ENCODE data around the gene VPS52.

DNA sequence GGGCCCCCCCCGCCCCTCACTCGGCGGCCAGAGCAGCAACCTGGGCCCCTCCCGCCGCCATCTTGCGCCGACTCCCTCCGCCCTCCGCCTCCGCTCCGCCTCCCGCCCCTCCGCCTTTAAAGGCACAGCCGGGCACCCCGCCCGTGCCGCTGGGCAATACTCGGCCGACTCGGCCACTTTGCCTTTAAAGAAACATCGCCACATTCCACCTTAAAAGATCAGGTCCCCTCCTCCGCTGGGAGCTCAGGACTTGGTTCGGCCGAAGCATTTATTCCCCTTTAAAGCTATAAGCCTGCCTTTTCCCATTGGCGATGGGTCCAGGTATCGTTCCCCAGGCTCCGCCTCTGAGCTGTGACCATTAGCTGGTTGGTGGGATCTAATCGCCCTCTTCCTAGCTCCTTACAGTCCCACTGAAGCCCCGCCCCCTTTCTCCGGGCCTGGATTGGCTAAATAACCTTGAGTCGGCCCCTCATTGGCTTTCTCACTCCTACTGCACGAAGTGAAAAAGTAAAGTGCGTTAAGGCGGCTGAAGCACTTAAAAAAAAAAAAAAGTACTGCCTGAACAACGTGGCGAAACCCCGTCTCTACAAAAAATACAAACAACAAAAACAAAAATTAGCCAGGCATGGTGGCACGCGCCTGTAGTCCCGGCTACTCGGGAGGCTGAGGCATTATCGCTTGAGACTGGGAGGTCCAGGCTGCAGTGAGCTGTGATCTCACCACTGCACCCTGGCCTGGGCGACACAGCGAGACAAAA is 46.2 kb upstream of the VPS52 start, which contains the start of gene ZBTB22:
- TF ChIP-seq TOX (CRISPR knock-in tag; IDR thresholded peaks at IDR 0.05; ENCODE audit: borderline replicate concordance) (no peak), ZFP3 (CRISPR knock-in tag; IDR thresholded peaks at IDR 0.05) (no peak), ARNTL (CRISPR knock-in tag; IDR thresholded peaks at IDR 0.05; ENCODE audit: borderline replicate concordance, low read depth) (no peak), ISL1 (CRISPR knock-in tag; IDR thresholded peaks at IDR 0.05) (no peak), CSDC2 (CRISPR knock-in tag; IDR thresholded peaks at IDR 0.05) (no peak), ZNF70 (CRISPR knock-in tag; IDR thresholded peaks at IDR 0.05) (no peak), BACH2 (CRISPR knock-in tag; IDR thresholded peaks at IDR 0.05; ENCODE audit: borderline replicate concordance) (no peak), SNAI2 (CRISPR knock-in tag; IDR thresholded peaks at IDR 0.05) (no peak), ZFP30 (CRISPR knock-in tag; IDR thresholded peaks at IDR 0.05) (no peak), ZNF565 (CRISPR knock-in tag; conservative IDR thresholded peaks at IDR 0.05; ENCODE audit: low read depth) (no peak), RARB (CRISPR knock-in tag; IDR thresholded peaks at IDR 0.05) (no peak), TCF4 (CRISPR knock-in tag; IDR thresholded peaks at IDR 0.05; ENCODE audit: borderline replicate concordance) (no peak)
- TF ChIP-seq, protein P1, sequence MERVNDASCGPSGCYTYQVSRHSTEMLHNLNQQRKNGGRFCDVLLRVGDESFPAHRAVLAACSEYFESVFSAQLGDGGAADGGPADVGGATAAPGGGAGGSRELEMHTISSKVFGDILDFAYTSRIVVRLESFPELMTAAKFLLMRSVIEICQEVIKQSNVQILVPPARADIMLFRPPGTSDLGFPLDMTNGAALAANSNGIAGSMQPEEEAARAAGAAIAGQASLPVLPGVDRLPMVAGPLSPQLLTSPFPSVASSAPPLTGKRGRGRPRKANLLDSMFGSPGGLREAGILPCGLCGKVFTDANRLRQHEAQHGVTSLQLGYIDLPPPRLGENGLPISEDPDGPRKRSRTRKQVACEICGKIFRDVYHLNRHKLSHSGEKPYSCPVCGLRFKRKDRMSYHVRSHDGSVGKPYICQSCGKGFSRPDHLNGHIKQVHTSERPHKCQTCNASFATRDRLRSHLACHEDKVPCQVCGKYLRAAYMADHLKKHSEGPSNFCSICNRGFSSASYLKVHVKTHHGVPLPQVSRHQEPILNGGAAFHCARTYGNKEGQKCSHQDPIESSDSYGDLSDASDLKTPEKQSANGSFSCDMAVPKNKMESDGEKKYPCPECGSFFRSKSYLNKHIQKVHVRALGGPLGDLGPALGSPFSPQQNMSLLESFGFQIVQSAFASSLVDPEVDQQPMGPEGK (CRISPR knock-in tag; IDR thresholded peaks at IDR 0.05; ENCODE audit: borderline replicate concordance): no peak
- TF ChIP-seq, protein P2, sequence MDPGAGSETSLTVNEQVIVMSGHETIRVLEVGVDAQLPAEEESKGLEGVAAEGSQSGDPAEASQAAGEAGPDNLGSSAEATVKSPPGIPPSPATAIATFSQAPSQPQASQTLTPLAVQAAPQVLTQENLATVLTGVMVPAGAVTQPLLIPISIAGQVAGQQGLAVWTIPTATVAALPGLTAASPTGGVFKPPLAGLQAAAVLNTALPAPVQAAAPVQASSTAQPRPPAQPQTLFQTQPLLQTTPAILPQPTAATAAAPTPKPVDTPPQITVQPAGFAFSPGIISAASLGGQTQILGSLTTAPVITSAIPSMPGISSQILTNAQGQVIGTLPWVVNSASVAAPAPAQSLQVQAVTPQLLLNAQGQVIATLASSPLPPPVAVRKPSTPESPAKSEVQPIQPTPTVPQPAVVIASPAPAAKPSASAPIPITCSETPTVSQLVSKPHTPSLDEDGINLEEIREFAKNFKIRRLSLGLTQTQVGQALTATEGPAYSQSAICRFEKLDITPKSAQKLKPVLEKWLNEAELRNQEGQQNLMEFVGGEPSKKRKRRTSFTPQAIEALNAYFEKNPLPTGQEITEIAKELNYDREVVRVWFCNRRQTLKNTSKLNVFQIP (CRISPR knock-in tag; IDR thresholded peaks at IDR 0.05; ENCODE audit: borderline replicate concordance, low read depth): no peak
